Measurements from ENCODE around the gene VOPP1.
A peak's percentile ranks its signal among the peaks of the same experiment; 100 is the strongest.

VOPP1 gene

DNA sequence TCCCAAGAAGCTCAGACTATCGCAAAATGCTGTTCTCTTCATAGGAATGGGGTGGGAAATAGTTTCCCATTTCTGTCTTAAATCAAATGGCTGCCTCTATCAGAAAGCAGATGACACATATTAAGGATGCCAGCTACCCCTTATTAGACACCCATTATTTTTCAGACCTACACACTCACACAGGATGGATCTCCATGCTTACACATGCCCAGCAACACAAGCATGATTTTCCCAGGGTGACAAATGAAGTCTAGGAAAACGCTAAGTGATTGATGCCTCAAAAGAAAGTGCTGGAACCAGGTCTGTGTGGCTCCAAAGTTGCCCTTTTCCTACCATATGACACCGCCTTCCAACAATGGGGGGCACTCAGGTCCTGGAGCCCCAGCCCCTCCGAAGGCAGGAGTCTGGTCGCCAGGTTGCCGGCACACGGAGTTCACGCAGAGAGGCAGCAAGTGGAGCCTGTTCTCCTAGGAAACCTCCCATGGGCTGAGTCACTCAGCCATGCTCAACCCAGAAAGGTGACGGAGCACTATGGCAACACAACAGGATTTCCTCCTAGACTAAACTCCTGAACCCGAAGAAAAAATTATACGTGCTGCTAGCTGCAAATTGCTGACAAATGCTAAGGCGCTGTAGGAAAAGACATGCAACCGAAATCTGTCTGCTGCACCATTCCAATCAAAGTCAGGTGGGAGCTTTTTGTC, 19.8 kb downstream of the VOPP1 start:
- DNase-seq = no peak

GRCh38 chr7:55550841-55551537, 21.3 kb downstream of the VOPP1 start:
- DNase-seq = no peak

GRCh38 chr7:55550010-55550663, 22.2 kb downstream of the VOPP1 start:
- no peak for DNase-seq

DNA sequence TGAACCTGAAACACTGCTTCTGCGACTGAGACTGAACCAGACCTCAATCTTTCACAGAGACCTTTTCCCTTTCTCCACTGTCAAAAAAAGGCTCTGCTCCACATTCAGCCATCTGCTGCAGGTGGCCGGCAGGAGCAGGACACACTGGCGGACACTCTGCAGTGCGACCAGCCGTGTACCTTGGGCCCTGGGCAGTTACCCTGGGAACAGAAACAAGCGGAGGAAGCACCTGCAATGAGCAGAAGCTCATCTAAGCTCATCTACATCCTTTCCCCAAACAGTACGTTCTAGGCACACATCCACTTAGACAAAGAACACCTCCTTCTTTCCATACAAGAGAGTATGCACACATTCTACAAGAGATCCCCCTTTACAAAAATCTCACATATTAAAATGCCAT, 22.8 kb downstream of the VOPP1 start:
- DNase-seq = no peak

GRCh38 chr7:55548295-55548731, 24.0 kb downstream of the VOPP1 start:
- DNase-seq = no peak

DNA sequence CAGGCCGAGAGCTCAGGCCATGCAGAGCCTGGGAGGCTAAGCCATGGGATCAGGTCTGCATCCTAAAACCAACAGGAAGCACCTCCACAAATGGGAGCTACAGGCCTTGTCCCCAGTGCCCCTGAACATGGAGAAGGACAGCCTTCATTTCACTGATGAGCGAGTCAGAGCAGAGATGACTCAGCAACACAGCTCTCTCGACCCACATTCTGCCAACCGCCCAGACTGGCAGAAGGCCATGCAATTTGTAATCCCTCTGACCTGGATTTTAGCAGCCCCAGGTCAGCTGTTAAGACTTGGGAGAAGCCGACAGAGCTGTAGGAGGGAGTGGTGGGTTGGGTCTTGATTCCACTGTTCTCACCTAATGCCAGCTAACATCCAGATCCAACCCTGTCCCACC, 25.5 kb downstream of the VOPP1 start:
- no peak for DNase-seq

DNA sequence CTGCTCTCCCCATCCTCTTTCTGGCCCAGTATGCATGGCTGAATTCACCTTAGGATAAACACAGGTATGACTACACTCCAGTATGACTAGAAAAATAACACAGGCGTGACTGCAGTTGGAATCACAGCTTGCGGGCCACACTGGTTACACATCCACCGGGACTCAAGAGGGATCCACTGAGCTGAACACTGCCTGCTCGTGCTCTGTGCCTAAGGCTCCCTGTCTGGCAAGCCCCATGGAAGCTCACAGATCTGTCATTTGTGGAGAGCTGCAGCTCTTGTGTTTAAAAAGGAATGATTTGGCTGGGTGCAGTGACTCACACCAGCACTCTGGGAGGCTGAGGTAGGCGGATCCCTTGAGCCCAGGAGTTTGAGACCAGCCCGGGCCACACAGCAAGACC, 26.8 kb downstream of the VOPP1 start:
- no peak for DNase-seq

- DNase-seq = no peak
Observed at GRCh38 chr7:55540226-55540858, 32.0 kb downstream of the VOPP1 start.

- no peak for DNase-seq
Observed at GRCh38 chr7:55539380-55539779, 32.9 kb downstream of the VOPP1 start.

DNA sequence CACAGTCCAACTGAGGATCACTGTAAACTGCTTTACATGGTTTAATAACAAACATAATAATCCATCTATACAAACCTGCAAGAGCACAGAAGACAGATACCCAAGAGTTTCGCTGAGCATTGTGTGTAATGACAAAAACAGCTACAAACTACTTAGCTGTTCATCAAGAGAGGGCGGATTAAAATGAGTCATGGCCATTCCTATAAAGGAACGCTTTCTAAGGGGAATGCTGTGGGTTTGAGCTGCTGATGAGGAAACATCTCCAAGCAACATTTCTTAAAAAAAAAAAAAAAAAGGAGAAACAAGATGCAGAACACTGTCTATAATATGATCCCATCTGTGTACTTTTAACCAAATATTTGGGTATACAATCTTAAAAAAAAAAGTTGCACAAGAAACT, 33.8 kb downstream of the VOPP1 start:
- no peak for DNase-seq

- no peak for DNase-seq
Observed at GRCh38 chr7:55537458-55537990, 34.8 kb downstream of the VOPP1 start.

DNA sequence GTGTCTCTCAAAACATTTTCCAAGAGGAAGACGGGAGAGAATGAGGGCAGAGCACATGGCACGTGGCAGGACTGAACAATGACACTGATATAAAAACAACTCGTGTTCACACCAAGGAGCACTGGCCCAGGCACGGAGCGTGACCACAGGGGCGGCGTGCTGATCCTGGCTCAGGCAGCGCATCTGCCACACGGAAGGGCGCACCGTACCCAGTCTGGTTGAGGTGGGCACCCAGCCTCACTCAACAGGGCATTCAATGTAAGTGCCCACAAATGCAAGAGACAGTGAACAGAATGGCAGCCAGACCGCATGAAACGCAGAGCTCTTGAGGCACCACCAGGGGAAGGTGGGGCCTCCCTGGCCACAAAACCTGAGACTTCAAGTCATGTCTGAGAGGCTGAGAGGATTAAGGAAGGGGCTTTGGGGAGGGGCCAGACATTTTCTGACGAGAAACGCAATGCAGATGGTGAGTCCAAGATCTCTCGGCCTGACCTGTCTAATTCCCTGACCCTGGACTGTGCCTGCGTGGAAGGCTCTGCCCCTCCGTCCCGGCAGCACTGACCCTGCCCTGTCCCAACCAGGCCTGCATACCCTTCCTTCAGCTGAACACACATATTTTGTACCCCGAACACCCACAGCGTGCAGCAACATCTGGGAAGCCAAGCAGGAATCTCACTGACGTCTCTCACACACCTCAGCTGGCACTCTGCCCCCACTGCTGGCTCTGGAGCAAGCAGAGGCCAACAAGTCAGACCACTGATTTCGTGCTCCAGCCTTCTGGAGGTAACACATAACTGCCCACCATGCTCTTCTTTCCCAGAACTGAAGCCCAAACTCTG, 35.5 kb downstream of the VOPP1 start:
- no peak for DNase-seq

GRCh38 chr7:55535617-55536016, 36.7 kb downstream of the VOPP1 start:
- DNase-seq = no peak

- no peak for DNase-seq
Observed at GRCh38 chr7:55534916-55535590, 37.2 kb downstream of the VOPP1 start.

DNA sequence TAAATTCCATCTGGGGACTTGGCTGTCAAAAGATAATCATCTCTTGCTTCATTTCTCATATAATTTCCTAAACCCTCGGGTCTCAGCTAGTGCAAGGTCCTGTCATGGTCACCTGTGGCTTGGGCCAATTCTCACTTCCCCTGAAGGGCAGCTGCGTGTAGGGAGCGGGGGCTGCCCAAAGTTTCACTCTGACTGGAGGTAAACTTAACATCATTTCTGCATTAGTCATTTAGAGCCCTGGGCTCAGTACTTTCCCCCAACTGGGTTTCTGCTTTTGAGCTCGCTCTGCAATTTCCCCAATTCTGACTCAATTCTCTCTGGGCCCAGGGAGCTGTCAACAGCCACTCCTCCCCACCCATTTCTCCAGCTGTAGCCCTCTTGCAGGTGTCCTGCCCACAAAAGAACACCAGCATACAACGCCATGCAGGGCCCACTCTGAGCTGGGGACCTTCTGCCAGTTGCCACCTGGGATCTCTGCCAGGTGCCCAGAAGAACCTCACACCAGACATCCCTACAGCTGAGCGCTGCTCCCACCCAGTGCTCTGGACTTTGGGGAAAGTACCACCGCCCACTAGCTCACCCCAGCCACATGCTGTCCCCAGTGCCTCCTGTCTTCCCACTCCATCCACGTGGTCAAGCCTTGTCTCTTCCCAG, 37.9 kb downstream of the VOPP1 start:
- DNase-seq = peak in 2 of 4 experiments; percentile 10 to 16

- no peak for DNase-seq
Observed at GRCh38 chr7:55533729-55534080, 38.6 kb downstream of the VOPP1 start.

GRCh38 chr7:55533050-55533728, 39.1 kb downstream of the VOPP1 start:
- peak in 3 of 4 experiments; percentile 19 to 23 (median 19) for DNase-seq

- DNase-seq = no peak
Observed at GRCh38 chr7:55532150-55532917, 40.0 kb downstream of the VOPP1 start.

GRCh38 chr7:55531536-55531935, 40.8 kb downstream of the VOPP1 start:
- no peak for DNase-seq

DNA sequence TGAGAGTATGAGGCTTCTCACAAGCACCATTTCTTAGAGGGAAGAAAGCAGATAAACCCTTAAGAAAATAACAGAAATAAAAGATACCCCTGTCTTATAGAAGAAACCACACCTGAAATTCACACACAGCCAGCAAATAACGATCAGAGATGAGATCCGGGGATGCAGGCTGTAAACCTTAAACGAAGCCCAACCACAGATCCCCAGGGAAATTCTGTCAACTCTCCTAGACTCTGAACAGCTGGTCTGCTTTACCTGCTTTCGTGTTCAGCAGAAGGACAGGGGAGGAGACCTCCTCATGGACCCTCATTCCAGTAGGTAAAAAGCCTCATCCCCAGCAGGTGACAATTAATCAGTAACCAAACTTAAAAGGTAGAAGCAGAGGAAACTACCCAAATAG, 45.0 kb downstream of the VOPP1 start:
- no peak for DNase-seq

Data from activated naive CD4-positive, alpha-beta T cell (primary cell).